WTC11 (cell line): Measurements from ENCODE around the gene NTRK3.

Experiments
- JUN ChIP-seq: sonication (generic); formaldehyde crosslinking; IDR thresholded peaks from 2 replicates; pipeline ENCODE4 v1.8.0; 2023; ENCODE audit warnings: mild to moderate bottlenecking, missing genetic modification reagents
- NFATC4 ChIP-seq: fragments of 250-450 bp; sonication (Bioruptor Pico); IDR thresholded peaks from 2 replicates; pipeline ENCODE4 v1.9.0; 2021; ENCODE audit warnings: mild to moderate bottlenecking
- TEAD4 ChIP-seq: sonication (generic); formaldehyde crosslinking; IDR thresholded peaks from 2 replicates; pipeline ENCODE4 v1.8.0; 2022; ENCODE audit warnings: mild to moderate bottlenecking, missing genetic modification reagents
- ZBTB21 ChIP-seq: sonication (generic); formaldehyde crosslinking; IDR thresholded peaks from 2 replicates; pipeline ENCODE4 v1.8.1; 2023; ENCODE audit warnings: mild to moderate bottlenecking, missing genetic modification reagents, borderline replicate concordance
- TF ChIP-seq, protein P1 (sequence below): sonication (generic); formaldehyde crosslinking; IDR thresholded peaks from 2 replicates; pipeline ENCODE4 v1.8.0; 2022; ENCODE audit warnings: mild to moderate bottlenecking, missing genetic modification reagents
- TF ChIP-seq, protein P2 (sequence below): fragments of 200-600 bp; IDR thresholded peaks from 2 replicates; pipeline ENCODE4 v1.8.0; 2022; ENCODE audit warnings: antibody characterized with exemption

DNA sequence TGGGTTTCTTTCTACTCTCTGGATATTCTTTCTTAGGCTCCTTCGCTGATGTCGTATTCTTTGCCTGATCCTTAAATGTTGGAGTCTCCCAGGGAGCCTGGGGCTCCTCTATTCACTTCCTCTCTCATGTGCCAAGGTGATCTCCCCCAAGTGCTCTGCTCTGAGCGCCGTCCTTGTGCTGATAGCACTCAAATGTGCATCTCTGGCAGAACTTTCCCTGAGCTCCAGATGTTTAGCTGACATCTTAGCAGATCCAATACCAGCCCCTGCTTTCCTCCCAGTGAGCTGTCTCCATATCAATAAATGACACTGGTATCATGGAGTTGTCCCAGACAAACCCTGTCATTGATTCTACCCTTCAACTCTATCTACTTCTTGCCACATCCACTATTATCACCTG, 62.4 kb downstream of the NTRK3 start:
- TF ChIP-seq, protein P1, sequence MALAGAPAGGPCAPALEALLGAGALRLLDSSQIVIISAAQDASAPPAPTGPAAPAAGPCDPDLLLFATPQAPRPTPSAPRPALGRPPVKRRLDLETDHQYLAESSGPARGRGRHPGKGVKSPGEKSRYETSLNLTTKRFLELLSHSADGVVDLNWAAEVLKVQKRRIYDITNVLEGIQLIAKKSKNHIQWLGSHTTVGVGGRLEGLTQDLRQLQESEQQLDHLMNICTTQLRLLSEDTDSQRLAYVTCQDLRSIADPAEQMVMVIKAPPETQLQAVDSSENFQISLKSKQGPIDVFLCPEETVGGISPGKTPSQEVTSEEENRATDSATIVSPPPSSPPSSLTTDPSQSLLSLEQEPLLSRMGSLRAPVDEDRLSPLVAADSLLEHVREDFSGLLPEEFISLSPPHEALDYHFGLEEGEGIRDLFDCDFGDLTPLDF (CRISPR knock-in tag): no peak
- TF ChIP-seq JUN (CRISPR knock-in tag) (no peak), TEAD4 (CRISPR knock-in tag) (no peak), ZBTB21 (CRISPR knock-in tag) (no peak), NFATC4 (no peak)
- TF ChIP-seq, protein P2, sequence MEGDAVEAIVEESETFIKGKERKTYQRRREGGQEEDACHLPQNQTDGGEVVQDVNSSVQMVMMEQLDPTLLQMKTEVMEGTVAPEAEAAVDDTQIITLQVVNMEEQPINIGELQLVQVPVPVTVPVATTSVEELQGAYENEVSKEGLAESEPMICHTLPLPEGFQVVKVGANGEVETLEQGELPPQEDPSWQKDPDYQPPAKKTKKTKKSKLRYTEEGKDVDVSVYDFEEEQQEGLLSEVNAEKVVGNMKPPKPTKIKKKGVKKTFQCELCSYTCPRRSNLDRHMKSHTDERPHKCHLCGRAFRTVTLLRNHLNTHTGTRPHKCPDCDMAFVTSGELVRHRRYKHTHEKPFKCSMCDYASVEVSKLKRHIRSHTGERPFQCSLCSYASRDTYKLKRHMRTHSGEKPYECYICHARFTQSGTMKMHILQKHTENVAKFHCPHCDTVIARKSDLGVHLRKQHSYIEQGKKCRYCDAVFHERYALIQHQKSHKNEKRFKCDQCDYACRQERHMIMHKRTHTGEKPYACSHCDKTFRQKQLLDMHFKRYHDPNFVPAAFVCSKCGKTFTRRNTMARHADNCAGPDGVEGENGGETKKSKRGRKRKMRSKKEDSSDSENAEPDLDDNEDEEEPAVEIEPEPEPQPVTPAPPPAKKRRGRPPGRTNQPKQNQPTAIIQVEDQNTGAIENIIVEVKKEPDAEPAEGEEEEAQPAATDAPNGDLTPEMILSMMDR: no peak
